DMS 273 treated with DMSO at 0.1 percent for 48 hours (cell line): ENCODE measurements around the gene AKR1B1.

Experiments used
- DNase-seq: peaks from one replicate; lab custom pipeline; 2025; lab: John Stamatoyannopoulos, UW

AKR1B1 gene

DNA sequence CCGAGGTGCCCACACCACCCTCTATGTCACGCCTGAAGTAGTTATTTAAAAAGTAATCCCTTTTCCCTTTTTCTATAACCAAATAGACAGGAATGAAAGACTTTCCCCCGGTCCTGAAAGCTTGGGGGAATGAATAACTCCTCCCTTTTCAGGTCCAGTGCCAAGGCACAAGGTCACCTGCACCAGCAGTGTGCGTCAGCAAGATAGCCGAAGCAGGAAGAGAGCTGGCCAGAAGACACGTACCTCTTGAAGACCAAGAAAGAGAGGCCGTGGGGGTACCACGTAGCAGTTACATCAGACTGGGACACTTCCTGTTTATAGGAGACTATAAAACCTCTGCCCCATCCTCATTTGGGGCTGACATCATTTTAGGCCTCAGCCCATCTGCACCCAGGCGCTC is 10.7 kb upstream of the AKR1B1 start:
- no peak for DNase-seq

DNA sequence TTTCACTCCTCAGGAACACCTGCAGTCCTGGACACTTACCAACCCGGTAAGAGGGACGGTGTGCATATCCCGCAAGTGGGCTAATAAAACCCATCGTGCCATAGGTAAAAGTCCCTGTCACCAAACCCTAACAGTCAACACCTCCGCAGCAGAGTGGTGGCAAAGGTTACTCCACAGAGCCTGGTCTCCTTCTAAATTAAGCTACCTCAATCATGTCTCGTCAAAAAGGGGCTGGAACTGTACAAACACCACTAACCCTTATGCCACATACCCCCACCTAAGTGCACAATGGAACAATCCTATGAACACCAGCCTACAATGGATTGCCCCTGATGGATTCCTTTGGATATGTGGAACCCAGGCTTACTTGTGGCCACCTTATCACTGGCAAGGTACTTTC is 9.6 kb upstream of the AKR1B1 start:
- no peak for DNase-seq

DNA sequence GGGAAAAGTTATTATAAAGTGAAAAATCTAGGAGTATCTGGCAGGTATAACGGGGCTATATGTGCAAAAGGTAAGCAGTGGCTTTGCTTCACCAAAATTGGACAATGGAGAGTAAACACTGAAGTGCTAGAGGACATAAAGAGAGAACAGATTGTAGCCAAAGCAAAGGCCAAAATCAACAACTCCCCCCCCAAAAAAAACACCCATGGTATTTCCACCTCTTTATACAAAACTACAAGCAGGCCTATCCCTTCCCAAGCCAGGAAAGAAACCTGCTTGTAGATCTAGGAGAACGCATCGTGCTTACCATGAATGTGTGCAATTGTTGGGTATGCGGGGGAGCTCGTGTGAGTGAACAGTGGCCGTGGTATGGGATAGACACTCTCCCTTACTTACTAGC is 9.2 kb upstream of the AKR1B1 start:
- DNase-seq, result no peak

DNA sequence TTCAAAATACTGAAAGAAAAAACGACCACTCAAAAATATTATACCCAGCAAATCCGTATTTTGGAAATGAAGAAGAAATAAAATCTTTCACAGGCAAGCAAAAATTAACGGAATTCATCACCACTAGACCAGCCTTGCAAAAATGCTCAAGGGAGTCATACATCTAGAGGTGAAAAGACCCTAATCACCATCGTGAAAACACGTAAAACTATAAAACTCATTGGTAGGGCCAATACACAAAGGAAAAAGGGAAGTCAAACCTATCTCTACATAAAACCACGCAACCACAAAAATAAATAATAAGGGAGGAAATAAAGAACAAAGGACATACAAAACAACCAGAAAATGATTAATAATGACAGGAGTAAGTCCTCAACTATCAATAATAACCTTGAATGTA is 6.6 kb upstream of the AKR1B1 start:
- DNase-seq, result no peak

DNA sequence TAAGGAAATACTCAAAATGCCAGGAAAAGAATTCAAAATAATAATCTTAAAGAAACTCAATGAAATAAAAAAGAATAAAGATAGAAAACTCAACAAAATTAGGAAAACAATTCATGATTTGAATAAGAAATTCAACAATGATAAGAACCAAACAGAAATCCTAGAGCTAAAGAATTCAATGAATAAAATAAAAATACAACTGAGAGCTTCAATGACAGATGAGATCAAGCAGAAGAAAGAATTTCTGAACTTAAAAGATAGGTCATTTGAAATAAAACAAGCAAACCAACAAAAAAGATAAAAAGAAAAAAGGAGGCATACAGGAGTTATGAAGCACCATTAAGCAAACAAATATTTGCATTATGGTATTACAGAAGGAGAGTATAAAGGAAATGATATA is 5.6 kb upstream of the AKR1B1 start:
- DNase-seq, result no peak

DNA sequence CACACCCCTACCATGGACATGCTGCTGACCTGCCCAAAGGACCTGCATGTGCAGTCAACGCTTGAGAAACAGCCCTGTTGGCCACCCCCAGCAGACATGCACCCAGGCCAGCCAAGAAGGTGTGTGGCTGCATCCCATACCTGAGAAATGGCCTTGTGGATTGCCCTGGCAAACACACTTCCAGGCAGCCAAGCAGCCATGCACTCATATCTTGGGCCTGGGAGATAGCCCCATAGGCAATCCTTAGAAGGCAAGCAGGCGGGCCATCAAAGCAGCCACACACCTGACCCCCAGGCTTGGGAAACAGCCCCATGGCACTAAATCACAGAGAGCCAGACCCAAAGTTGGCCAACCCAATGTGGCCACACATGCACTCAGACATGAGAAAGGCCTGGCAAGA is 4.9 kb upstream of the AKR1B1 start:
- no peak for DNase-seq

DNA sequence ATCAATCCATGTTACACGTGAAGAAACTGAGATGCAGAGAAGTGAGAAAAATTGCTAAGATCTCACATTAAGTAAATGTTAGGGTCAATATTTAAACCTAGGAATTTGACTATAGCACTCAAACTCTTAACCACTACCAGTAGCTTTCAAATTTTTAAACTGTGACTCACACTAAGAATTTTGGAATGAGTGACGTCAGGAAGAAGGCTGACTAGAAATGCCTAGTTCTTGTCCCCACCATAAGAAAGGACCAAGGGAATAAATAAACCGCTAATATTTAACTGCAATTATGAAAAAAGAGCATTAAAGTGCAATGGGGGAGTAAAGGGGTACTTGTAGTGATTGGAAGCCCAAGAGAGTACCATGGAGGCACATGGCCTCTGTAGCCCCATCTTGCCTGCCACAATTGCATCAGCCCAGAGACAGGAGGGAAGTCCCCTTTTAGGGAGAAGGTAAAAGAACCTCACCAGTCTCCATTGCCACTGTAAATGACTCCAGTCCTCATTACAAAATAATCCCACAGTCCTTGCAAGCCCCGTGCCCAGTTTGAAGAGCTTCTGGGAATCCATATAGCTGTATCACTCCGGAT is 3.5 kb upstream of the AKR1B1 start:
- no peak for DNase-seq

DNA sequence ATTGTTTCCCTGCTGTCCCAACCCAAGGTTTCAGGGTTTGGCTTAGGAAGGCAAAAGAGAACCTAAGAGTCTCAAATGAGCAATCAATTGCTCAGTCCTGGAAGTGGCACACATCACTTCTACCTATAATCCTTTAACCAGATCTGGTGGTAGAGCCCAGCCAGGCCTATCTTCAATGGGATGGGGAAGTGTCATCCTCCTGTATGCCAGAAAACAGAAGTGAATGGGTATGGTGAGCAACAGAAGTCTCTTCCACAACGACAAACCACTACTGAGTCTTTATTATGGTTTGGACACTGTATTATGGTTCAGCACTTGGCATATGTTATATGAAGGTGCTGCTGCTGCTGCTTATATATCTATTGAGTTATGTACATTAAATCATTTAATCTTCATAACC is 3.0 kb upstream of the AKR1B1 start:
- DNase-seq, result no peak

DNA sequence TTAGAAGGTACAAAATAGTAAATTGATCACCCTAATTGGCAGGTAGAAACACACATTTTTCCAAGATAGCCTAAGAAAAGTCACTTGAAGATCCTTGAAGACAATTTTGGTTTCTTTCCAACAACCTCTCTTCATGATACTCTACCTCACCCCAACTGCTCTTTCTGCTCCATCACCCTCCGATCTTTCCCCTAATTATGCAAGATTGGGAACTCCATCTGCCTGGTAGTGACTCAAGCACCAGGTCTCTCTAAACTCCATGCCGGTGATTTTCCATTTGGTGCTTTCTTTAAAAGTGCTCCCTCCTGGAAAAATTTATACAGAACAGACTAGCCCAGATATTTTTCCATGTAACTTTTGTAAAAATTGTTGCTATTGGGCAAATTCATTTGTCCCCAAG is 1.1 kb upstream of the AKR1B1 start:
- peak; percentile 75 for DNase-seq

DNA sequence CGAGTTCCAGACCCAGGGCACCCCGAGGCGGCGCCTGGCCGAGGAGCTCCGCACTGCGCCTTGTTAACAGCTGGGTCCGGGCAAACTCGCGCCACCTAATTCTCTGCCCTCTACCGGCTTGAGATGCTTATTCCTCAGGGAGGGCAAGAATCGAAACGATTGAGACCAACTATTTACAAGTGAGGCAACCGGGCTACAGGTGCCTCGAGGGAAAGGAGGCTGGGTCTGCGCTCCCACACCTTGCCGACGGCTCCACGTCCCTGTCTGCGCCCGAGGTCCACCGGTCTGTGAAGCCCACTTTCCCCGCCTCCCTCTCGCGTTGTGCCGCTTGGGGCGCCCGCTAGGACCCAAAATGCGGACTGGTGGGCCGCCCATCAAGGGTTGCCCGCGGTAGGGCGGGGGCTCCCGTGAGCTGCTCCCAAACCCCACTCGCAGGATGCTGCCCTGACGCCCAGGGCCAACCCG is 527 bp downstream of the AKR1B1 start:
- peak; percentile 39 for DNase-seq

DNA sequence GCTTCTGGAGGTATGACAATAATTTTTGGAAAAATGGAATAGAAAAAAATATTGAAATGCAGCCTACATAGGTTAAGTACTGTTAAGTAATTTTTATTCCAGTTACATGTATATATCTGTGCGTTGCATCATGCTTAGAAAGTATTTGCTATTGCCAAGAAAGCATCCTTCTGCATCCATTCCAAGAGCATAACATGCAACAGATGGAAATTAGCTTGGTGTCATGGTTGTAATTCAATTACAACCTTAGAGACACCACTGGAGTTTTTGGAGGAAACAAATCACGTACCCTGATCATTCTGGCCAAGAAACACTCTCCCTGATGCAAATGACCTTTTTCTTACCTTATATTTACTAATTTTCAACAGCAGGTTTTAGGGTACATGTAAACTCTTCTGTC is 1.7 kb downstream of the AKR1B1 start:
- no peak for DNase-seq

DNA sequence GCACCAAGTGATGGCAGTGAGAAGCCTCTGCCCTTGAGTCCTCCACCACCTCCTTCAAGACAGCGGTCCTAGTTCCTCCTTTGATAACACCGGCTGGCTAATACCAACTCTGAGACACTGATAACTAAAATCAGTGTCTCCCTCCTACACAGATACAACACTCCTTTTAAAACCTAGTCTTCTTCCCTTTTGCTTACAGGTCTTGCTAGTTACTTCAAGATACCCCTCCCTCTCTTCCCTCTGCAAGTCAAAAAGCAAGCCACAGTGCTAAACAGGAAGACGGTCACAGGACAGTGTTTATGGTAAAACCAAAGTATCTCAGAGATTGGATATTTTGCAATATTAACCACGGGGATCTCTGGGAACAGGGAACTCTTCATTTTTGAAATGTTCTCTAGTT is 4.6 kb downstream of the AKR1B1 start:
- DNase-seq, result no peak

DNA sequence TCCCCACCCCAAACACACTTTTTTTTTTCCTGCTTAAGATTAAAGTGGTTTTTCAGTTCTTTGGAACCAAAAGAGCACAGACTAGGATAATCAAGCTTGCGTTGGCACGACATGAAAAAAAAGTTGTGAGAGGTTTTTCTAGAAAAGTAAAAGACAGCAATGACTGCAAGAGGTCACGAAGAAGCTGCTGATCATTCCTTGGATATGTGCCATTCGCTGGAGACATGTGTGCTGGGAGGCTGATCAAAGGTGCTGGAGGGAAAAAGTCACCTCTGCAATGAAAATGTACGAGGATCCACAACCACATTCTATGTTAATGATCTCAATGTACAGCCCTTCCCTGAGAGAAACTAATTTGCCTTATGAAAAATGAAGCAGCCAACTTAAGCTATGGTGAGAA is 5.4 kb downstream of the AKR1B1 start:
- DNase-seq, result no peak

DNA sequence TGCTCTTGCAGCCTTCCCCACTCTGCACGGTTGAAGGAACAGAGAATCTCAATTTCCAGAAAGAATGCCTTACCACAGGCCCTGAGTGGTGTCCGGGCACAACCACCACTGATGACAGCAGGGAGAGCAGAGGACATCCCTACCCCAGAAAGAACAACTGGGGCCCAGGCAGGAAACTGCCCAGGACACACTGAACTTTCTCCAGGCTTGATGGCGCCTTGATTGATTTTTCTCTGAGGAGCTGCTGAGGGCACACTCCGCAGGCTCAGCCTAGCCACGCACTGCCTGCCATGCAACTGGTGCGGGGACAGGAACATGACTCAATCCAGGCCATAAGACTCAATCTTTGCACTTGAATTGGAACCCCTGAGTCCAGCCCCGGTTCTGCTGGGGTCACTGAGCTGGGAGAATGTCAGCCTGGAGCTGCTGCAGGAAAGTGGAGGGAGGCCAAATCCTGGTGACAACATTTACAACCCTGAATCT is 5.9 kb downstream of the AKR1B1 start:
- DNase-seq, result no peak

DNA sequence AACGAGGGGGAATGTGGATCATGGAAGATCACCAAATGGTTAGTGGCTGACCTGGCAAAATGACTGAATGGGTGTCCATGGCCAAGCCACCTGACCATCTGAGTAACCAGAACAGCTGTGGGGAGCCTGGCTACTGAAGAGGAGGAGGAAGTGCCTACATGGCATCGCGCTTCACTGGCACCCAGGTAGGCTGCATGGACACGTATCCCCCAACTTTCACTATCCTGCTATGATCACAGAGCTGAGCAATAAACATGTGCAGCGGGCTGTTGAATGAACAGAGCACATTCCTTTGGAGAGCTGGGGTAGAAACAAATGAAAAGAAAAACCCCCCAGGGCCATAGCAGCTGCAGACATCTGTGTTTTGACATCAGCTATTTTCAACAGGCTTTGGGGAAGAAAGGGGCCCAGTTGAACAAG is 6.5 kb downstream of the AKR1B1 start:
- DNase-seq, result no peak

DNA sequence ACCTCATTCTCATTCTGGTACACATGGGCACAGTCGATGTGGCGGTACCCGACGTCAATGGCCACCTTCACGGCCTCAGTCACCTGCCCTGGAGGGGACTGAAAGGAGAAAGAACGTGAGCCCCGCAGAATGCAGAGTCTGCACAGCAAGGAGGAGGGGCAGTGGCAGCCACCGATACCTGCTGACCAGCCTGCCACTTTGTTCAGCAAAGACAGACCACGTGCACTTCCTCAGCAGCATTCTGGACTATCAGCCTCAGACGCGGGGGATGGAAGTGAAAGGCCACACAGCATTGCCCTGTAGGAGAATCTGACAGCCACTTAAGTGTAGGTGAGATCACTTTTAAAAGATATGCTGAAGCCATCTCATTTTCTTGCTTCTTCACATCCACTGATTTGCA is 7.2 kb downstream of the AKR1B1 start:
- no peak for DNase-seq

DNA sequence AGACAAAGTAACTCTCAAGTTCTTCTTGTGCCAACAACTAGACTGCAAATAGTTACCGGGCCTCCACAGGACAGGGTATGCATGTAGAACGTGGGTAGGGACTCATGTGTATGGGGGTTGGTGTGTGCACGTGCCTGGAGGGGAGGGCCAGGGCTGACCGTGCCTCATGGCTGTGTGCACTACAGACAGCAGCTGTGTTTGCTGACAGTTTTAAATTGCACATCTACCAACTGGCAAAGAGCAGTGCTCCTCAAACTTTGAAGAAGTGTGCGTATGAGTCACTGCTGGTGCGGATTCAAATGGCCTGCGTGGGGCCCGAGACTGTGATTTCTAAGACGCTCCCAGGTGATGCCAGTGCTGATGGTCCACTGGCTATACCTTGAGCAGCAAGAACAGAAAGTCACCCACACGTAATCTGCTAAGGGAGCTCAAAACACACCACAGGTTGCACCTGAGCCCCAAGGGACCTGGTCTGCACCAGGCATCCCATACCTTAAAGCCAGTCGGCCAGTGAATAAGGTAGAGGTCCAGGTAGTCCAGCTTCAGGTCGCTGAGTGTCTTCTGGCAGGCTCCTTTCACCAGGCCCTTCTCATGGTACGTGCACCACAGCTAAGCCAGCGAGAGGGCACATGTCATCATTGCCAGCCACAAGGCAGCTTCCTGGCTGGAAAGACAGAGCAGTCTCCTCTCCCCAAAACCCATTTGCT is 8.5 kb downstream of the AKR1B1 start:
- no peak for DNase-seq

DNA sequence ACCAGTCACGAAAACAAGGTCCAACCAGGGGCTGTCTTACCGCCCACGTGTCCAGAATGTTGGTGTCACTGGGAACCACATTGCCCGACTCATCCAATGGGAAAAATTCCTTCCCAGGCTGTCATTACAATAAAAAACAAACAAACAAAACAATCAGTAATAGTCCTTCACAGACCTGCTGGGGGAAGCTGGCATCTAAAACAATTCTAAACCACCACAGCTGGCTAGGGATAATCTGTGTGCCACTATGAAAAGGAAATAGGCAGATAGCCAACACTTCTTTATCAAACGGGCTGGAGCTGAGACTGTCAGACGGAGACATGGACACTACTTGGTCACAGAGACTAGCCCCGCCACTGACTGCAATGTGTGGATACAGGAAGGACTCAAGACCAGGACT is 9.2 kb downstream of the AKR1B1 start:
- no peak for DNase-seq

DNA sequence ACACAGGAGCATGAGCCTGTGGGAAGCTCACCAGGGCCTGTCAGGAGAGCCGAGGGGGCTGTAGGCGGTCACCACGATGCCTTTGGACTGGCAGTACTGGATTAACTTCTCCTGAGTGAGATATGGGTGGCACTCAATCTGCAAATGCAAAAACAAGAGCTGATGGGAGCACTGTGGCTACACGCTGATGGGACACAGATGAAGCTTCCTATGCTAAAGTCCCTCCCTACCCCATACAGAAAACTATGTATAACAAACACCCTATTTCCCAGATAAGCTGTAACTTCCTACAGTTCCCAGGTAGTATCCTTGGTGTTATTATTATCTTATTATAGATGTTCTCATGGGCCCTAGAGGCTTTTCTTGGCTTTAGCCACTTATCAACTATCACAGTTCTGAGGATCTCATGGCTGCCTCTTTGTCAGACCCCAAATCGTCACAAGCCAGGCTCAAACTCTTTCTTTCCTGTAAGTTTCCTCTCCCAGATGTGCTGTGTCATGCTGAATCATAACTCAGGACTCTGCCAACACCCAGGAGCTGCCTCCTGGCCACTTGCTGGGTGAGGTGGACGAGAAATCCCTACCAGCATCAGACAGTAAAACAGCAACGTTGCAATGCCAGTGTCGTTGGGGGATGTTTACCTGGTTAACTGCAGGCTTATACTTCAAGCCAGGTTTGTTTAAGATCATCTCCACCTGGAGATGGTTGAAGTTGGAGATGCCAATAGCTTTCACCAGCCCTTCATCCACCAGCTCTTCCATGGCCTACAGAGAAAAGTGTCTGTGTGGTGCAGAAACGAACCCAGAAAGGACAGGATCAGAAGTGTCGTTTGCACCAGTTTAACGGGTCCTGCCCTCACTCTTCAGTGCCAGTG is 10.3 kb downstream of the AKR1B1 start:
- no peak for DNase-seq

DNA sequence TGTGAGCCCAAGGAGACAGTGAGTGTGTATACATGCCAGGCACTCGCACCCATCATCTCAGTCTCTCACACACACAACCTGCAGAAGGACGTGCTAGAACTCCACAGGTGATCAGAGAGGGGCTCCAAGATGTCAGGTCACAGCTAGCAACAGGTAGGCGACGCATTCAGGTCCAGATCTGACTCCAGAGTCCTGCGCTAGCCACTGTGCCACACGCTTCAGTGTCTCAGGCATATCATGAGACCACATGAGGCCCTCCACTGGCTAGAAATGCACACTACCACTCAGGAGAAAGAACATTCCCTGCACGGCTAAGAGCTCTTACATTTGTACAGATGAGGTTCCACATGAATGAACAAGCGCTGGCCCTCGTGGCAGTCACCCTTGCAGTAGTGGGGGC is 11.5 kb downstream of the AKR1B1 start:
- DNase-seq, result no peak

DNA sequence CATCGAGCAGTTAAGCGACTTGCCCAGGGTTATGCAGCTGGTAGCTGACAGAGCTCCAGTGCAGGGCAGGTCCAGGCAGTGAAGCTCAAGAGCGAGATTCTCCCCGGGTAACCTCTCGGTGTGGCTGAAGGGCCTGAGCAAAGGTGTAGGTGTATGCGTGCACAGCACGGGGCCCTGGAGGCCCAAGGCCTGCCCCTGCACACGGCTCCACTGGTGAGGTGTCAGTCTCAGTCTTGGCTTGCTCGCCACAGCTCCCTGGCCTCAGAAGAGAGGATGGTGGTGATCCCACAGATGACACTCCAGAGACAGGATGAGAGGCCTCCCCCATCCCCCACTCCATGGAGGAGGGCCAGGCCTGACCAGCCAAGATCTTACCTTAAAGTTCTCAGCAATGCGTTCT is 12.0 kb downstream of the AKR1B1 start:
- no peak for DNase-seq

DNA sequence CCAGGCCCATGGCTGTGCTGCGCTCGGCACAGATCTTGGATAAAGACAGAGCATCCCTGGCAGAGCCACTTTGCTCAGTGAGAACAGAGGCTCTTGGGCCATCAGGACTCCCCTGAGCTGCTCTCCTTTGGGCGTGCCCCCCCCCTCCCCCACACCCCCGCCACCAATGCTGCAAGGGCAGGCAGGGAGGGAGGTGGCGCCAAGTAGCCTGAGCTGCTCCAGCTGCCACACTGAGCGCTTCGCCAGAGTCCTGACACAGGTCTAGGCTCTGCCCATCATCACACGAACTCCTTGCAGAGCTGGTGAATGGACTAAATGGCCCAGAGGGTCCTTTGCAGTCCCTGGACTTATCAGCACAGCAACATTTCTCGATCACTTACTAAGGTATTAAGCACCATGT is 12.5 kb downstream of the AKR1B1 start:
- DNase-seq, result no peak

DNA sequence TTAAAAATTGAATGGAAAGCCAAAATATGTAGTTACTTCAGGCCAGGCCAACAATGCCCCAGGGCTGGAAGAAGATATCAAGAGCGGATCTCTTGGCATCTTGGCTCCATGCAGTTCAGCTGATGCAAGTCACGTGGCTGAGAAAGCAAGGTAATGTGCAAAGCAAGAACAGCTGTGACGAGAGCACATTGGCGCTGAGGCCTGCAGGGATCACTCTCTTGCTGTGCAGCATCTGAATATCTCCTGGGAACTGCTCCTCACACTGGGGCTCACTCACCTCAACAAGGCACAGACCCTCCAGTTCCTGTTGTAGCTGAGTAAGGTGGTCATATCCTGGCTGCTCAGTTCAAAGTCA is 14.0 kb downstream of the AKR1B1 start:
- DNase-seq, result no peak
